Measurements from ENCODE around the gene RDX. TPM values are rescaled to one million over a fixed set of nuclear protein-coding genes. Genes with fewer than 3 reads are reported as not detected.
"Not testable (repeated sequence)": the region's sequence is repeated elsewhere in the genome, so short reads cannot be mapped to it uniquely, and the experiment has no call there.

The RDX gene
- 54.9 TPM for polyA plus RNA-seq (2013, experiment 1 of 2; ENCODE audit: insufficient read length)
- 50.8 TPM for polyA plus RNA-seq (2013, experiment 2 of 2; ENCODE audit: insufficient read length)

- DNase-seq, result peak; percentile 77
Observed at GRCh38 chr11:110296226-110297075, at the start of gene RDX. Gene RDX, minus strand, starts transcription at chr11:110296614. Its CDS starts 16,922 bp downstream, at chr11:110279692.

GRCh38 chr11:110345743-110346142 lies 49.3 kb upstream of the RDX start:
- no peak for DNase-seq

- DNase-seq, result no peak
Observed at GRCh38 chr11:110340436-110340835, 44.0 kb upstream of the RDX start.

- DNase-seq, result no peak
Observed at GRCh38 chr11:110339456-110340250, 43.2 kb upstream of the RDX start.

GRCh38 chr11:110338684-110339083 lies 42.3 kb upstream of the RDX start:
- DNase-seq, result no peak

- peak; percentile 17 for DNase-seq
Observed at GRCh38 chr11:110337570-110338193, 41.3 kb upstream of the RDX start.

GRCh38 chr11:110336054-110336453 lies 39.6 kb upstream of the RDX start:
- no peak for DNase-seq

GRCh38 chr11:110335358-110335757 lies 38.9 kb upstream of the RDX start:
- DNase-seq, result no peak

GRCh38 chr11:110331626-110332025 lies 35.2 kb upstream of the RDX start:
- DNase-seq, result no peak

- no peak for DNase-seq
Observed at GRCh38 chr11:110329445-110329844, 33.0 kb upstream of the RDX start.

GRCh38 chr11:110327508-110327907 lies 31.1 kb upstream of the RDX start:
- no peak for DNase-seq

- DNase-seq, result no peak
Observed at GRCh38 chr11:110323786-110324185, 27.4 kb upstream of the RDX start.

GRCh38 chr11:110319501-110319900 lies 23.1 kb upstream of the RDX start:
- DNase-seq, result no peak

- DNase-seq, result no peak
Observed at GRCh38 chr11:110318638-110319404, 22.4 kb upstream of the RDX start.

- no peak for DNase-seq
Observed at GRCh38 chr11:110317516-110317932, 21.1 kb upstream of the RDX start.

- no peak for DNase-seq
Observed at GRCh38 chr11:110314366-110315095, 18.1 kb upstream of the RDX start.

GRCh38 chr11:110312670-110313069 lies 16.3 kb upstream of the RDX start:
- no peak for DNase-seq

GRCh38 chr11:110311783-110312579 lies 15.6 kb upstream of the RDX start:
- peak; percentile 55 for DNase-seq

GRCh38 chr11:110308071-110308470 lies 11.7 kb upstream of the RDX start:
- DNase-seq, result no peak

GRCh38 chr11:110306019-110306388 lies 9.6 kb upstream of the RDX start:
- not testable (repeated sequence) for DNase-seq
